ENCODE data around the gene TMEM18.

The TMEM18 gene

DNA sequence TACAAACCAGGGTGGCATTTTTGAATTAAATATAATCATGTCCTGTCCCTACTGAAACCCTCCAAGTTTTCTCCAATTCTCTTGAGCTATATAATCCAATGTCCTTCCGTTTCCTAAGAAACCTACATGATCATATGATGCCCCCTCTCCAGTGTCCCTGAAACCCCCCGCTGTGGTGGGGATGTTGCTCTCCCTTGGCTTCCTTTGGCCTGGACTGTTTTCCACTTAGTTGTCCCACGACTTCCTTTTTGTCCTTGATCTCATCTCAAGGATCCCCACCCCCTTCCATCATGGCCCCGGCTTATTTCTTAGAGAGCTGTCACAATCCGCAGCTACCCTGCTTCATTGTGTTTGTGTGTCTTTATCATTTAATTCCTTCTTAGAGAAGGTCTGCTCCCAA, 43.8 kb downstream of the TMEM18 start:
- no peak for DNase-seq

- no peak for DNase-seq
These were observed 44.7 kb downstream of the TMEM18 start for GRCh38 chr2:632471-632870.

DNA sequence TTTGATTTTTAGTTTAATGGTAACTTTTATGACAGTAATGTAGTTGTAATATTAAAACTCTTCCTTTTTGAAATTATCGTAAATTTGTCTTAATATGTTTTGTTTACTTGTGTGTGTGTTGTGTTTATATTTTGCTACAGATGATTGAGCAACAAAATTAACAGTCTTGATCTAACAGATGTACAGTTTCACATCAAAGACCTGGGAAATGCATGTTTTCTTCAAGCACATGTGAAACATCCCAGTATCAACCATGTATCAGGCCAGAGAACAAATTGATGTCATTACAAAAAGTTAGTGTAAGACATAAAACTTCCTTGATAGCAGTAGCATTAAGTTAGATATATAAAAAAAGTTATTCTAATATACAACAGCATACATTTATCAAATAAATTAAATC, 45.5 kb downstream of the TMEM18 start:
- no peak for DNase-seq

GRCh38 chr2:630451-631320, 46.5 kb downstream of the TMEM18 start:
- no peak for DNase-seq

DNA sequence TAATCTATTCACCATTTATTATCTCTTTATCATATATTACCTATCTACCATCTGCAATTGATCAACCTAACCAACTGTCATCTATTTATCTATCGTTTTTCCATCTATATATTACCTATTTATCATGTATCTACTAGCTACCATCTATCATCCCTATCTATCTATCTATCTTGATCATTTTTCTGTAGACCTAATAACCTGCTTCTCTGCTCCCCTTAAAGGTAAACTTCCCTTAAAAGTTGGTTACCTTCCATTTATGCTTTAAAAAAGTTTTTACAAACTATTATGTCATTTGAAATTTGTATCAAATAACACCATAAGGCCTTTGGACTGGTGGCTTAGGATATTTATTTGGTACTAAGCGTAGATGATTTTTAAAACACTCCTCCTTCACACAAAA, 47.2 kb downstream of the TMEM18 start:
- no peak for DNase-seq

GRCh38 chr2:628651-629050, 48.6 kb downstream of the TMEM18 start:
- no peak for DNase-seq

GRCh38 chr2:627926-628560, 49.2 kb downstream of the TMEM18 start:
- DNase-seq = no peak

- DNase-seq = no peak
These were observed 49.9 kb downstream of the TMEM18 start for GRCh38 chr2:627340-627709.

GRCh38 chr2:626491-627339, 50.5 kb downstream of the TMEM18 start:
- DNase-seq = no peak

- DNase-seq = no peak
These were observed 51.5 kb downstream of the TMEM18 start for GRCh38 chr2:625415-626333.

DNA sequence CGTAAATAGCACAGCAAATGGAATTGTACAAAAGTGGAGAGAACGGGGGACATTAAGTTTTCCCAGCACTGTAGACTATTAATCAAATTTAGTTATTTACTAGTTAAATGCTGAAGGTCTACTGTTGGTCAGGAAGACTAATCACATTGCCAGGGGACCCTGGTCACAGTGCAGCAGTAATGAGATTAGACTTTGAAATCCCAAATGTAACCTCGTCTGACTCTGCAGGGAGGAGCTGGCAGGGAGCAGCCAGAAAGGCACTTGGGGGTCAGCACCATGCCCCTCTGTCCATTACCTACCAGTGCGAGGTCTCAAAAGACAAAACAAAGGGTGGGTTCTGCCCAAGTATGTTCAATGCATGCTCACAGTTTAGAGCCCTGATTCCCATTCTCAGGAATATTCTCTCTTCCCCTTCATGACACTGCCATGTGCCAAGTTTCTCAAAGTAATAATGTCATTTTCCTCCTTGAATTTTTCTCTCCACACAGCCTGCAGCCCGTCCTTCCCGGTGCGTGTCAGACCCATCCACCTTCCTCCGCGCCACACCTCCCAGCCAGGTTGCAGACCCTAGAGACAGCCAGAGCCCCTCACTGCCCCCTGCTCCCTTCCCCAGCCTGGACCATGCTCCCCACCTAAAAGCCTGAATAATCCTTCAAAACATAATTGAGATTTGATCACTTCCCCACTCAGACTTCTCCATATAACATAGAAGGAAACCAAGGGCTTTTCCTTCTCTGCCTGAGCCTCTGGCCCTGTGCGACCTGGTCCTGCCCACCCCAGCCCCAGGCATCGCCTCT, 52.5 kb downstream of the TMEM18 start:
- no peak for DNase-seq

GRCh38 chr2:624096-624495, 53.1 kb downstream of the TMEM18 start:
- DNase-seq = no peak

DNA sequence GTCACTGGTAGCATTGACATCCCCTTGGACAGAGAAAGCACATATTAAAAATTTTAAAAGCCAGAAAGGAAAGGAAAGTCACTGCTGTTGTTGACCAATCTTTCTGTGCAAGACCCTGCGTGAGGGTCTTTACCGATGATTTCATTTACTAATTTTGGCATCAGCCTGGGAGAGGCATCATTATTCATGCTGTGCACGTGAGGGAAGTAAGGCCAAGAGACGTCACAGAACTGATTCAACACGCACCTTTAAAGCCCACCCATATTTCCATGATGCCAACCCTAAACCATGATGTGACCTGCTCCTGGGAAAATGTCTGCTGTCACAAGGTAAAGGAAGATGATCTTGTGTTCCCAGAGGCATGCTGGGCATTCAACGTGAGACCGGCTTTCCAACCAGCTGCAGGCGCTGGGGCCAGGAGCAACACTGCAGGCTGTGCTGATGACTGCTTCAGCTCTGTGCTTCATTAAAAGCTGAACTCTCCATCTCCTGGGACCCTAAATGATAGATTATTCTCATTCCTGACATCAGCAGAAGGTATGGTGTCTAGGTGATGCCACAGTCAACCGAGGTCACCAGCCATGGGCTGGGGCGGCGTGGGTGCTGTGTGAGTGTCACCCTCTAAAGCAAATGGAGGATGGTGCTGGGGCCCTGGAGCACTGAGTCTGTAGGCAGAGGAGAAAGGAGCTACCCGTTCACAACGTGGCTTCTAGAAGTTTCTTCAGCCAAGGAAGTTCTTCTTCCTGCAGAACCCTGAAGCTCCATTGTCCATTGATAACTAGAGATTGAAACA, 53.9 kb downstream of the TMEM18 start:
- no peak for DNase-seq

DNA sequence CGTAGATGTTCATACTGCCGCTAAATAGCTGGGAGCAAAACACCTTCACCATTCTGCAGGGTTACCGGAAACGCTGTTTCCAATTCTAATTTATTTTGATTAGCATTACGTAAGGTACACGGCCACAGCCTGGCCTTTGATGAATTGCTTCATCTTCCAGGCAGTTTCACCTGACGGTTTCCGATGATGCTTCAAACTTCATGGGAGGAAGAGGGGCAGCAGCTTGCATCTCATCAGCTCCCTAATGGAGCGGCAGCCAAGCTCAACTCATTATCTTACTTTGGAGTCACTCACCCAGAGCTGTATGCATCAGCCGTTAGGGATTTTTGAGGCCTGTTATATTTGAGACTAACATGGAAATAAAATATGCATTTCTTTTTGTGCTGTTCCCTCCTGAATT, 54.8 kb downstream of the TMEM18 start:
- no peak for DNase-seq

DNA sequence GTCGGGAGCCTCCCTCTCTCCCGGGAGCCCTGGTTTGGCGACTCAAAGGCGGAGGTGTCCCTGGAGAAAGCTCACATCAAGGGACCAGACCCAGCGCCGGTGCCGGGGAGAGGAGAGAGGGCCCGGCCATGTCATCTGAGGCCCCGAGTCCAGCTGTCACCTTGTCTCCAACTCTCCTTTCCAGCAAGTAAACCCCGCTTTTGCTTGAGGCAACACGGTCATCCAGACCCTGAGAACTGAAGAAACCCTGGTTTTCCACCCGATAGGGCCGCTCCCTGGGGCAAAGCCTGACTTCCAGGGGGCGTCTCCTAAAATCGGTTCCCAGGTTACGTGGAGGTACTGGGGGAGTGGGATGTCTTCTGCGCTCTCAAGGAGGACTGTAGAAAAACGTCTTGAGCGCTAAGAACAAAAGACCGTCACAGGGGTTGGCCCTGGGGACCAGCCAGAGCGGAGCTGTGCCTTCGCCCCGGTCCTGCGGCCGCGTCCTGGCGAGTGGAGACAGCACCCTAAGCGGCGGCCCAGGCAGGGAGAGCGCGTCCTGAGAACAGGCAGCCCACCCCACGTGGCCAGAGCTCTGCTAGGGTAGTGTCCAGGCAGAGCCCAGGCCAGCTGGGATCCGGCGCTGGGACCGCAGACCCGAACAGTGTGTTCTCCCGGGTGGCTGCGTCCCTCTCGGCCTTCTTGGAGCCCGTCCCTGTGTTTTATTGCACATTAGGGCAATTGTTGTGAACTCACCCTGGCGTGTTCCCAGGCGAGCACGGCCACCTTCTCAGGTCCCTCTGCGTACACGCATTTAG, 55.7 kb downstream of the TMEM18 start:
- DNase-seq = no peak

DNA sequence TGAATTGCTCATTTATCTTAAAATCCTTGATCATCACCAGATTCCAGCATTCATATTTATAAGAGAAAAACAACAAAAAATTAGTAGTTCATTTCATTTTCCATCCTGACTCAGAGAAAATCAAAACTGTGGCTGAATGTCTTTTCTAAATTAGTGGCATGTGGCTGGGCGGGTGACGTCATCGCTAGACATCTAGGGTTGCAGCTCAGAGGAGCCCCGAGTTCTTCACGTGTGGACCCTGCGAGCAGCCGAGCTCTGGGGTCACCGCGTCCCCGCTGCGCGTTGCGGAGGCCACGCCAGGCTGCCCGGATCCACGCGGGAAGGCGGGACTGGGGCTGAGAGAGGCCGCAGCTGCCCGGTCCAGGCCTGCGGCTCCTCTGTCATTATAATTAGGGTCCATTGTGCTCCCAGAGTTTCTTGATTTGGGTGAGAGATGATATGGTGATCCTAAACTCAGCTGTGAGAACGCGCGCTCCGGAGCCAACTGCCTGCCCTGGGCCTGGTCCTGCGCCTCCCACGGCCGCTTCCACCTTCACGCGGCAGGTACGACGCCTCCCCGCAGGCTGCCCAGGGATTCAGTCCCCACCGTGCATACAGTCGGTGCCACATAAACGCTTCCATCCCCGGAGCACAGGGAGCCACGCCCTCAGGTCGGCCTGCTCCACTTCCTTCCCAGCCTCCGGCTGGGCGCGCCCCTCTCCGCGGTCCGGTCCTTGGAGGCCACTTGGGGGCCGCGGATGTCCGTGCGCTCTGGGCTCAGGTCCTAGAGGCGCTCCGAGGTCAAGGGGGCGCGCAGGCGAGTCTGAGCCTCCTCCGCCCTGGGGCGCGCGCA, 56.5 kb downstream of the TMEM18 start:
- no peak for DNase-seq

GRCh38 chr2:620004-620403, 57.2 kb downstream of the TMEM18 start:
- no peak for DNase-seq

GRCh38 chr2:618422-618990, 58.7 kb downstream of the TMEM18 start:
- no peak for DNase-seq

DNA sequence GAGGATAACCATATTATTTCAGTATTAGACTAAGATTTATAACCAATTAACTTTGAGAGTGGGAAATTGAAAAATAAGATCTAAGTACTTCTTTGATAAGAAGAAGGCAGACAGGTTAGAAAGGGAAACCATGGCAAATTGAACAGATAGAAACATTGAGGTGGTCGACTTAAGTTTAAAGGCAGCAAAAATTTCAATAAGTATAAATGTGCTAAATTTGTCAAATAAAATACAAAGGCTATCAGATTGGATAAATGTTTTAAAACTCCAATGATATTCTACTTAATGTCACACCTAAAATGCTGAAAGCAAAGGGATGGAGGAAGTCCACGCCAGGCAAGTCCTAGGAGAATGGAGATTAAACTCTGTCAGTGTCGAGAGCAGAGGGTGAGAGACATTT, 59.2 kb downstream of the TMEM18 start:
- DNase-seq = no peak

Measured in central memory CD4-positive, alpha-beta T cell (primary cell).